Stomach smooth muscle (tissue), 2 donors: ENCODE data around the gene ASS1.

Experiments used
- H3K27ac ChIP-seq: one replicate; pipeline ENCODE4 v1.7.0; 2013; ENCODE audit warnings: mild to moderate bottlenecking, low read length, inconsistent platforms
- H3K27me3 ChIP-seq, 2 donors: one replicate each; pipeline ENCODE4 v1.7.0; 2013; ENCODE audit warnings: low read length in 2 of 2; ENCODE audit not compliant: insufficient read depth in 2 of 2, control insufficient read depth in 1 of 2
- H3K36me3 ChIP-seq, 2 donors: one replicate each; pipeline ENCODE4 v1.7.0; 2013; ENCODE audit warnings: low read length in 2 of 2; ENCODE audit not compliant: control insufficient read depth in 2 of 2, insufficient read depth in 2 of 2
- H3K4me1 ChIP-seq: one replicate; pipeline ENCODE4 v1.7.0; 2013; ENCODE audit warnings: low read length; ENCODE audit not compliant: control insufficient read depth, insufficient read depth
- H3K4me3 ChIP-seq, 2 donors: one replicate each; pipeline ENCODE4 v1.7.0; 2013; ENCODE audit warnings: low read length in 2 of 2
- H3K9ac ChIP-seq, 2 donors: one replicate each; pipeline ENCODE4 v1.7.0; 2013; ENCODE audit warnings: low read length in 2 of 2, mild to moderate bottlenecking in 1 of 2
- H3K9me3 ChIP-seq, 2 donors: one replicate each; pipeline ENCODE4 v1.7.0; 2013; ENCODE audit warnings: low read length in 2 of 2; ENCODE audit not compliant: control insufficient read depth in 2 of 2
- donor health status: healthy.
- donor health status: Pancreatic carcinoma.

The ASS1 gene

DNA sequence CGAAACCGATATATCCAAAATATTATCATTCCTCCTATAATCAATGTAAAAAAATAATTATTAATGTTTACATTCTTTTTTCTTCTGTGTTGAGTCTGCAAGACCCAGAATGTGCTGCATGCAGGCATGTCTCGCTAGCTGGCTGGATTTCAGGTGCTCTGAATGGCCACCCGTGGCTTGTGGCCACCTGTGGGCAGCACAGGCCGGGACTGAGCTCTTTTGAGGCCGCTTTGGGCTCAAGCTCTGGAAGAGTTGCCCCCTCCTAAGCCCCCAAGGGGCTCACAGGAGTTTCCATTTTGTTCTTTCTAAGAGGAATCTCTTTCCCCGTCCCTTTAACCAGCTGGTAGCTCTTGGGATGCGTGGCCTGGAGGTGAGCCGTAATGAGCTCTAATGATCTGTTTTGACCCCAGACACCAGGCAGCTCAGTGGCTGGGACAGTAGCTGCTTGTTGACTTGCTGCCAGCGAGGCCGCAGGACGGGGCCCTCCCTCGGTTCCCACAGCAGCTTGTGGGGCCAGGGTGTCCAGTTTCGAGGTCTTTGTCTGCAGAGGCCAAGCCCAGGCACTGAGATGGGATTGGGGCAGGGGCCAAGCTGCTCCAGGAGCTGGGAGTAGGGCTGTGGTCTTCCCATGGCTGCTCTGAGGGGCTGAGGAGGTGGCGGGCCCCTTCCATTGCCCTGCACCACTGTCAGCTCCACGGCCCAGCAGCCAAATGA is 20.8 kb downstream of the ASS1 start:
- H3K27me3 ChIP-seq: no peaks in the 10 kb centered on the region
- H3K4me1 ChIP-seq: no peaks in the 10 kb centered on the region
- peaks cover 6 to 11% of the 10 kb centered on the region in 2 donors for H3K36me3 ChIP-seq

DNA sequence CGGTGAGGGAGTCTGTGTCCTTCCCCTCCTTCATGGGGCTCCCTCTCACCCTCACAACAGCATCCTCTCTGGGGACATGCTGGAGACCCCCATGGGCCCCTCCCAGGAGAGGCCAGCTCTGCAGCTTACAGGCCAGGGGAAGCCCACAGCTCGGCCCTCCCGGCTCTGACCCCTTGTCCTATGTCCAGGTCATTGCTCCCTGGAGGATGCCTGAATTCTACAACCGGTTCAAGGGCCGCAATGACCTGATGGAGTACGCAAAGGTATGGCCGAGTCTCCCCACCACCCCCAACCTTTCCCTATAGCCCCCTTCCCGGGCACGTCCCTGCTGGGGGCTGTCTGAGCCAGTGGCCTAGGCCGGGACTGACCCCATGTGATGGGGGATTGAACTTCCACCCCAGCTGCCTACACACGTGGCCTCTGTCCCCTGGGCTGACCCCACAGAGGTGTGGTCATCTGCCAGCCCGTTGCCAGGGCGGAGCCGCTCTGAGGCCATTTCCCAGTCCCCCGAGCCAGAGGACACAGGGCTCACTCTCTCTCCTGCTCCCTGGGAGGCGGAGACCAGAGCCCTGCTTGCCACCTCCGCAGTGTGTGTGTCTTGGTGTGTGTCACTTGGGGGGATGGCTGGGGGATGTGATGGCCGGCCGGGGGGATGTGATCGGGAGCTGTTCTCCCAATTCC is 21.9 kb downstream of the ASS1 start:
- no peaks in the 10 kb centered on the region for H3K27me3 ChIP-seq
- H3K9ac ChIP-seq: no peak overlapping the region
- no peak overlapping the region for H3K27ac ChIP-seq
- H3K9me3 ChIP-seq: no peaks in the 10 kb centered on the region
- no peaks in the 10 kb centered on the region for H3K4me1 ChIP-seq
- no peak overlapping the region for H3K4me3 ChIP-seq
- peaks cover 6 to 11% of the 10 kb centered on the region in 2 donors for H3K36me3 ChIP-seq

More for the DNA sequence above, 20.8 kb downstream of the ASS1 start:
- Histone ChIP-seq H3K9ac (no peak overlapping the region), H3K4me3 (no peak overlapping the region), H3K27ac (no peak overlapping the region), H3K9me3 (no peaks in the 10 kb centered on the region)

DNA sequence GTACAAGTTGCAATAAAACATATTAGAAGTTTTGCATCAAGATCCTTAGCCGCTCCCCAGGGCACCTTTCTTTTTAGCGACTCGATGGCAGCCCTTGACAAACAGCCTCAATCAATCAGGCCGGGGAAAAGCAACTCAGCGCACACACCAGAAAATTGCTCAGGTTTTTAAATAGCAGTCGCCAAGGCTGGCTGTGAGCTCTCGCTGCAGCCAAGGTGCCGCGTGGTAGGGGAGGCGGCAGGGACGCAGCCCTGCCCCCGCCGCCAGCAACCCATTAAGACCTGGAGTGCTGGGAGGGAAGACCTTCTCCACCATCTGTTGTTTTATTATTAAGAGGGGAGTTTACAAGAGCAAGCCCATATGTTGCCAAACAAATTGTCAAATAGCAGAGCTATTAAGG is 22.6 kb downstream of the ASS1 start:
- Histone ChIP-seq H3K4me1 (no peaks in the 10 kb centered on the region), H3K36me3 (peaks cover 6 to 11% of the 10 kb centered on the region in 2 donors), H3K4me3 (no peak overlapping the region), H3K9ac (no peak overlapping the region), H3K27me3 (no peaks in the 10 kb centered on the region), H3K27ac (no peak overlapping the region), H3K9me3 (no peaks in the 10 kb centered on the region)

DNA sequence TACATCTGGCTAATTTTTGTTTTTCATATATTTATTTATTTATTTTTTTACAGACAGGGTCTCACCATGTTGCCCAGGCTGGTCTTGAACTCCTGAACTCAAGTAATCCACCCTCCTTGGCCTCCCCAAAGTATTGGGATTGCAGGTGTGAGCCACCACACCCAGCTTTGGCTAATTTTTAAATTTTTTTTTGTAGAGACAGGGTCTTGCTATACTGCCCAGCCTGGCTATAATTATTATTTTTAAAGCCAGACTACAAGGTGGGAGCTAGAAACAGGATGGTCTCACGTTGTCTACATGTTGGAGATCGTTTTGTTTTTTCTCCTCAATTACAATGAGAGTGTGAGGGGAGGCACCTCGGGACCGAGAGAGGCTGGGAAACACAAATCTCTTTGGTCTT is 23.8 kb downstream of the ASS1 start:
- Histone ChIP-seq H3K9ac (no peak overlapping the region), H3K4me3 (no peak overlapping the region), H3K36me3 (peaks cover 6 to 12% of the 10 kb centered on the region in 2 donors), H3K27me3 (no peaks in the 10 kb centered on the region), H3K27ac (no peak overlapping the region), H3K4me1 (no peaks in the 10 kb centered on the region), H3K9me3 (no peaks in the 10 kb centered on the region)

DNA sequence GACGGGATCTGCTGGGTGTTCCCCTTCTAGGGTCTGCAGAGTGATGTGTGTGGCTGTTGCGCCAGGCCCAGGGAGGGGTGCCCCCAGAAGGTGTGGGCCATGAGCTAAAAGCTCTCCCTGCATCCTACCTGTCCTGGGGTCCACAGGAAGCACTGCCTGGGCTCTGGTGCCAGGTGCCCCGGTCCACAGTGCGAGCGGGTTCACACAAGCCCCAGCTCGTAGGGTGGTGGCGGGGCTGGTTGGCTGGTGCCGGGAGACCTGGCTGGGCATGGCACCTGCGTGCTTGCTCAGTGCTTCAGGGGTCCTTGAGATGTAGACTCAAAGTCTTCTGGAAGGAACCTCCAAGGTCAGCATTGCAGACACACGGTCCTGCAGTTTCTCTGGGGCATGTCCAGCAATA is 25.5 kb downstream of the ASS1 start:
- Histone ChIP-seq H3K36me3 (peaks cover 3 to 7% of the 10 kb centered on the region in 2 donors), H3K4me3 (no peak overlapping the region), H3K4me1 (no peaks in the 10 kb centered on the region), H3K27me3 (no peaks in the 10 kb centered on the region), H3K9ac (no peak overlapping the region), H3K9me3 (no peaks in the 10 kb centered on the region), H3K27ac (no peak overlapping the region)

DNA sequence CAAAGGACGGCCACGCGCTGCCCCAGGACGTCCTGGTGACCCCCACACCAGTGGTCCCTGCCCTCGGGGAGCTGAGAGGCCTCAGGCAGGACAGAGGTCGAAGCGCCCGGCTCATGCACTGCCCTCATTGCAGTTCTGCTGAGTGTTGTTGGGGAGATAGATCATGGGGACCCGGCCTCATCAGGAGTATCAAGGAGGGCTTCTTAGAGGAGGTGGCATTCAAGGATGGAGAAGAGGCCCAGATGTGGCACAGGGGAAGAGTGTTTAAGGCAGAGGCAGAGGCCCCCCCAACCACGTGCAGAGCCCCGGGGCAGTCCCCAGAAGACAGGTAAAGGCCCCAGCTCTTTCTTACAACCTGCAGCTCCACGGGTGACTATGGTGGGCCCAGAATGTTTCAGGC is 26.2 kb downstream of the ASS1 start:
- H3K36me3 ChIP-seq: peaks cover 0 to 4% of the 10 kb centered on the region in 2 donors
- no peak overlapping the region for H3K4me3 ChIP-seq

DNA sequence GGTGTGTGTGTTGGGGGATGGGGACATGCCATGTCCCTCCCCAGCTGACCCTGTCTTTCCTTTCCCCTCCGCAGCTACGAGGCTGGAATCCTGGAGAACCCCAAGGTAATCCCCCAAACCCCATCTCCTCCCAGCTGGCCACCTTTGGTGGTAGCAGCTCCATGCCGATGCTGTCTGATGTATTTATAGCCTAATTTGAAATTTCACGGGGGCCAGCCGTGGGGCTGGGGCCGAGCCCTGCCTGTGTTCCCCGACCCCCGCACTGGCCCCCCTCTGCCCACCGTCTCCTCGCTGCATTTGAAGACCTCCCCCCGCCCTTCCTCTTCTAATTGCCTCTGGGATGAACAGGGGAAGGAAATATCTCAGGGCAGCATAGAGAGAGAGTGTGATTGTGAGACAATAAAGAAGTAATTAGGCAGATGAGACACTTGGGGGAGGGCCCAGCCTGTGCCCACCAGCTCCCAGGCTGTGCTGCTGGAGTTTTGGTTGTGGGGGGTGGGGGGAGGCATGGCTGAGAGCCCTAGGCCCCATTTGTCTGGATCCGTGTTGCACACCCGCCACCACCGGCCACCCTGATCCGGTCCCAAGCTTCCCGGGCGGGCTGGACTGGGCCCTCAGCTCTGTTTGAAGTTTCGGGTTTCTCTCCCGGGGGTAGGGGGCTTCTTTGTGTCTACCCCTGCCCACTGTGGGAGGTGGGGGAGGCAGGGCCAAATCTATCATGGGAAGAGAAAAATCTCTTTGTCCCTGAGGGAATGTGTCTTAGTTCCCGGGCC is 26.8 kb downstream of the ASS1 start:
- Histone ChIP-seq H3K4me3 (no peak overlapping the region), H3K9ac (no peak overlapping the region), H3K27me3 (no peaks in the 10 kb centered on the region), H3K4me1 (no peaks in the 10 kb centered on the region), H3K36me3 (peaks cover 0 to 4% of the 10 kb centered on the region in 2 donors), H3K9me3 (no peaks in the 10 kb centered on the region), H3K27ac (no peak overlapping the region)

More for the DNA sequence above, 26.2 kb downstream of the ASS1 start:
- H3K9ac ChIP-seq: no peak overlapping the region
- H3K27me3 ChIP-seq: no peaks in the 10 kb centered on the region
- H3K9me3 ChIP-seq: no peaks in the 10 kb centered on the region
- H3K4me1 ChIP-seq: no peaks in the 10 kb centered on the region
- H3K27ac ChIP-seq: no peak overlapping the region

DNA sequence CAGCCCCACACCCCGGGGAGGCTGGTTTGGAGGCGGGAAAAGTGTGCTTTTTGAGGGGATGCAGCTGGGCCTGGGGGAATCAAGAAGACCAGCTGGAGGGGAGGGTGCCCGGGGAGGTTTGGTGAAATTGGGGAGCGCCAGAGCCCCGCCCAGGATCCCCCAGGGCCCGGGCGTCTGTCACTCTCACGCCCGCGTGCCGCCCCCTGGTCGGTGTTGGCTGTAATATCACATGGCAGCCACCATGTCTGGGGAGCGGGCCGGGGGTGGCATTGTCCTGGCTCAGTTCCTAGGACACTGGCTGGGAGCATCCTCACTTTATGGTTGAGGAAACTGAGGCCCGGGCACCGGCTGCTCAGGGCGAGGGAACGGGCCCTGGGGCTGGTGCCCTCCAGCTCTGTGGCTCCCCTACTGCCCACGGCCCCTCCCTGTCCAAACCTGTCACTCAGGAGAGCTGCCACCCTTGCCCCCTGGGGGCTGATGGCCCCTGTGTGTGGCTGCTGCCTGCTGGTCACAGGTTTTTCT is 27.5 kb downstream of the ASS1 start:
- H3K9ac ChIP-seq: no peak overlapping the region
- H3K27me3 ChIP-seq: no peaks in the 10 kb centered on the region
- no peak overlapping the region for H3K4me3 ChIP-seq
- peaks cover 0 to 2% of the 10 kb centered on the region in 2 donors for H3K36me3 ChIP-seq
- no peaks in the 10 kb centered on the region for H3K4me1 ChIP-seq
- H3K9me3 ChIP-seq: no peaks in the 10 kb centered on the region
- H3K27ac ChIP-seq: no peak overlapping the region

DNA sequence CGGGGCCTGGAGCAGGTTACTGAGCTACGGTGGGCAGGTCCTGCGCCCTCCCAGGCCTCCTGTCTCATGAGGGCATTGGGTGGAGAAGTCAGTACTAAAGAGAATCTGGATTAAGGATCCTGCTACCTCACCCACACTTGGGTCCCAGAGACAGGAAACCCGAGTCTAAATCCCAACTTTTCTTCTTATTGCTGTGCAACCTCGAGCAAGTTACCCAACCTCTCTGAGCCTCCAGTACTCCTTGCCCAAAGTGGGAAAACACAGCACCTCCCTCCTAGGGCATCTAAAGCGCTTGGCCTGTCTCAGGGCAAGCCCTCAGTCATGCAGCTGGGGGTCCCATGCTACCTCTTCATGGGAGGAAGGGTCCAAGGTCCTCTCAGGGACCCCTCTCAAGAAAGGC is 28.2 kb downstream of the ASS1 start:
- no peaks in the 10 kb centered on the region for H3K9me3 ChIP-seq
- no peak overlapping the region for H3K4me3 ChIP-seq
- H3K36me3 ChIP-seq: peaks cover 0 to 2% of the 10 kb centered on the region in 2 donors
- H3K27ac ChIP-seq: no peak overlapping the region
- H3K27me3 ChIP-seq: no peaks in the 10 kb centered on the region
- no peaks in the 10 kb centered on the region for H3K4me1 ChIP-seq
- no peak overlapping the region for H3K9ac ChIP-seq

DNA sequence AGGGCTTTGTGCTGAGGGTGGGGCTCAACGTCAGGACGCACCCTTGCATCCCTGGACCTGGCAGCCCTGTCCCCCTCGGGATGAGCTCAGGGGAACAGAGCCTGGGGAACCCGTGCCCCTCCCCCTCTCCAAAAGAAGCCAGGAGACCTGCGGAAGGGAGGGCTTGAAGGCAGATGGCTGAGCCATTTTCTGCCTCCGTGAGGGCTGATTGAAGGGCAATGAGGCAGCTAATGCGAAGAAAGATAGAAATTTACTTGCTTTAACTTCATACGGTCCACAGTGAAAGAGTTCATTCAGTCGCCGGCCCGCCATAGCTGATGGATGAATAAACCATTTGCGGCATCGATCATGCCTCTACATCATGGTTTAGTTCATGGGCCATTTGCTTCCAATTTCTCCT is 28.8 kb downstream of the ASS1 start:
- H3K27me3 ChIP-seq: no peaks in the 10 kb centered on the region
- H3K9ac ChIP-seq: no peak overlapping the region
- no peak overlapping the region for H3K4me3 ChIP-seq
- no peak overlapping the region for H3K27ac ChIP-seq
- no peaks in the 10 kb centered on the region for H3K4me1 ChIP-seq
- H3K9me3 ChIP-seq: no peaks in the 10 kb centered on the region
- peaks cover 0 to 2% of the 10 kb centered on the region in 2 donors for H3K36me3 ChIP-seq
